GM12801 (cell line): ENCODE measurements around the gene RFX3.

Source experiments
- CTCF ChIP-seq: IDR thresholded peaks from one replicate; pipeline ENCODE4 v1.5.1; 2011; ENCODE audit warnings: control low read depth; ENCODE audit not compliant: insufficient read length; ENCODE audit errors: extremely low read depth

Gene RFX3

GRCh38 chr9:3541206-3541605 lies 15.4 kb upstream of the RFX3 start:
- no peak for TF ChIP-seq CTCF

DNA sequence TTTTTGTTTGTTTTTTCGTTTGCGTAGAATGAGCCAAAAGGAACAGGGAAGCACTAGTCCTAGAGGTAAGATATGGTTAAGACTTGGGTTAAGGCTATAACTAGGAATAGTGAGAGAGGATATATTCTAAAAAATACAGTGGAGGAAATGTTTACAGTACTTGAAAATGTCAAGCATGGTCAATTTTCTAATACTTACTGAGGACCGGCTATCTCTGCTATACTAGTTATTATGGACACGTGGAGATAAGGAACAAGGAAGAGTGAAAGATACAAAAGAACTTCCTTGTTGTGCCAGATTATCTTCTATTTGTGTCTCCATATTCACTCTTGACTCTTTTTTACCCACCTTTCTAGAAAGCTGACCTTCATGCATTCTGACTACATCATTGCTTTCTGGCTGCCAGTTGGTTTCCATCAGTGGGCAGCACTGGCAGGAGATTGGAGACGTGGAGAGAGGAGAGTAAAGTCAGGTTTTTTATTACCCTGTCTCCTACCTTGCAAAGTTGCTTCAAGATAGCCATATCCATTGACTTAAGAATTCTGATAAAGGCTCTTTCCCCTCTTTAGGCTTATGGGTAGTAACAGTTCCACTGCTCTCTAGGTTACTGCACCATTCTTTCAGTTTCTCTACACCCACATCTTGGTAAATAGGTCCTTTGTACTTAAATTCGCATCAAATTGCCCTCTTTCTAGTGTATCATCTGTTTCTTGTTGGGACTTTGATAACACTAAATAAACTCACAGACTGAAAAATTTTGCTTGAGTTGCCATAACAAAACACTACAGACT lies 9.0 kb upstream of the RFX3 start:
- no peak for TF ChIP-seq CTCF

GRCh38 chr9:3532158-3532557 lies 6.4 kb upstream of the RFX3 start:
- no peak for TF ChIP-seq CTCF

DNA sequence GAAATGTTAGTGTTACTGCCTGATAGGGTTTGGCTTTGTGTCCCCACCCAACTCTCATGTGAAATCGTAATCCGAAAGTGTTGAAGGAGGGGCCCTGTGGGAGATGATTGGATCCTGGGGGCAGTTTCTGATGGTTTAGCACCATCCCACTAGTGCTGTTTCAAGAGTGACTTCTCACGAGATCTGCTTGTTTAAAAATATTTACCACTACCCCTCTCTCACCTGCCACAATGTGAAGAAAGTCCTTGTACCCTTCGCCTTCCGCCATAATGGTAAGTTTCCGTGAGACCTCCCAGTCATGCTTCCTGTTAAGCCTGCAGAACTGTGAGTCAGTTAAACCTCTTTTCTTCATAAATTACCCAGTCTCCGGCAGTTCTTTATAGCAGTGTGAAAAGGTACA lies 2.6 kb upstream of the RFX3 start:
- no peak for TF ChIP-seq CTCF

GRCh38 chr9:3526997-3527940 lies 1.5 kb upstream of the RFX3 start:
- TF ChIP-seq CTCF: no peak

DNA sequence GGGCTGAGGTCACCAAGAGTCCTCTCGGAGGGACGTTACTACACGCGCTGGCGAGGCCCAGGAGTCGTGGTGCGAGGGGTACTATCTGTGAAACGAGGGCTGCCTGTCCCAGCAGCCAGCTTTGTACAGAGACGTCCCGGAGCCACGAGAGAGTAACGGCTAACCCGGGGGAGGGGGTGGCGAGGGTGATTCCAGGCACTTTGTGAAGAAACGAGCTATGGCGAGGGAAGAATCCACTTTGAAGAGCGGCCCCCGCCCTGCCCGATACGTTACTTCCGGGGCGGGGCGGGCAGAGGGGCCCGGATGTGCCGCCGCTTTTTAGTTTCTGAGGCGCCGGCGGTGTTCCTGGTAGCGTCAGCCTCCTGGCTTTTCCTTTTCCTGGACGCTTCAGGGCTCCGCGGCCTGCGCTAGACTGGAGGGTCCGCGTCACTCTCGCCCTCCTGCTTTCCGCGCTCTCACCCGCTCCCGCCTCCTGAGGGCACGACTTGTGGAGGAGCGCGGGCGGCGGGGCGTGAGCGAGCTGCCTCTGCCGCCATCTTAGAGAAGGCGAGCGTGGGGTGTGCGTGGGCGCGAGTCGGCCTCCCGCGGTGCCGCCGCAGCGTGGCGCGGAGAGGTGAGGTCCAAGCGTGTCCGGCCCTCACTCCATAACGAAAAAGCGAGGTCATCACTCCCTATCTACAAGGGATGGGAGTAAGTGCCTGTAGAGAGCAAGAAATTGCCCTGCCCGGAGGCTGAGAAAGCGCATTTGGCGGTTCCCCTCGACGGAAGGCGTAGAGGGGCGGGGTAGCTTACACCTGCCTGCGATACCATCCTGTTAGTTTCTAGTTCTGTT lies 580 bp upstream of the RFX3 start:
- no peak for TF ChIP-seq CTCF
